ENCODE measurements around the gene IP6K3.

The IP6K3 gene, protein sequence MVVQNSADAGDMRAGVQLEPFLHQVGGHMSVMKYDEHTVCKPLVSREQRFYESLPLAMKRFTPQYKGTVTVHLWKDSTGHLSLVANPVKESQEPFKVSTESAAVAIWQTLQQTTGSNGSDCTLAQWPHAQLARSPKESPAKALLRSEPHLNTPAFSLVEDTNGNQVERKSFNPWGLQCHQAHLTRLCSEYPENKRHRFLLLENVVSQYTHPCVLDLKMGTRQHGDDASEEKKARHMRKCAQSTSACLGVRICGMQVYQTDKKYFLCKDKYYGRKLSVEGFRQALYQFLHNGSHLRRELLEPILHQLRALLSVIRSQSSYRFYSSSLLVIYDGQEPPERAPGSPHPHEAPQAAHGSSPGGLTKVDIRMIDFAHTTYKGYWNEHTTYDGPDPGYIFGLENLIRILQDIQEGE

GRCh38 chr6:33746651-33747100, at the start of gene IP6K3:
IP6K3 (minus strand) TSS chr6:33746905; CDS start chr6:33735476, 11,429 bp downstream.
- DNase-seq (ENCODE audit: low spot score) = peak; percentile 94

DNA sequence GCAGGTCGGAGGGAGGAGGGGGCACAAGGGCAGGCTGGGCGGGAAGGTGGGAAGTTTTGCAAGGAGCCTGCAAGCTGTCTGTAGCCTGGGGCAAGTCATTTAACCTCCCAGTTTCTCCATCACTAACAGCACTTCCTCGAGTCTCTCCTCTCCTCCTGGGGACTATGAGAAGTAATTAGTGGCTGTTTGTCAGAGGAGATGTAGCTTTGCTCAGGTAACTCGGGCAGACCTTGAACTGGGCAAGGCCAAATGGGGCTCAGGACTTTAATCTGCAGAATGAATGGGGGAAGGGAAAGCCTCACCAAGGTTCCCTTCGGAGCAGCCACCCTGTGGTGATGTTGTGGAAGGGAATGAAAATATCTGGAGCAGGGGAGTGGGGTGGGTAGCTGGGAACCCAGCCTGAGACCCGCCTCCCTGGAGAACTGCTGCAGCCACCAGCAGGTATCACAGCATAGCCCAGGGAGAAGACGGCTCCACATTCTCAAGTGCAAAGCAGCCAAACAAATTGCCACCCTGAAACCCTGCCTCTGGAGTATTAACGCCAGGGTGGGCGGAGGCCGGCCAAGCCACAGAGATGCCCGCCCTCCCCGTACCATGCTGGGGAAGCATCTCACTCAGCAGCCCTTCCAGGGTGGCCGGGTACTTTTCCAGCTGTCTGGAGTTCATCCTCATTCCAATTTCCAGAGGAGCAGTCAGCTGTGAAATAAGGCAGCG, 48.4 kb upstream of the IP6K3 start:
- DNase-seq (ENCODE audit: low spot score) = no peak

DNA sequence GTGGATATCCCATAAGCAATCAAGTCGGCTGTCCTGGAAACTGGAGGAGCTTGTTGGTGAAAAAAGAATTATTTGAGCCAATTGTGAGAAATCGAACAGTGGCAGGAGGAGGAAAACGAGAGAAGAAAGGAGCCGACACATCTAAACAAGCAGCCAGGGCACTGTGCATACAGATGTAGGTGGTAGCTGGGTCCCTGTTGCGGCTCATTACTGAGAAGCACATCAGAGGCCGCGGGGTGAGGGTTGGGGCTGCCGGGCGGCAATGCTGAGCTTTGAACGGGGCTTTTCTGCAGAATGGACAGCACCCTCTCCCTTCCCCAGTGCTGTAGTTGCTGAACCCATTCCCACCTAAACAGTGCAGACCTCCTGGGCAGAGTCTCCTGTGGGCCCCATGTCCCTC, 46.3 kb upstream of the IP6K3 start:
- DNase-seq (ENCODE audit: low spot score) = no peak

GRCh38 chr6:33791620-33792019, 44.9 kb upstream of the IP6K3 start:
- DNase-seq (ENCODE audit: low spot score) = no peak

GRCh38 chr6:33790910-33791309, 44.2 kb upstream of the IP6K3 start:
- no peak for DNase-seq (ENCODE audit: low spot score)

DNA sequence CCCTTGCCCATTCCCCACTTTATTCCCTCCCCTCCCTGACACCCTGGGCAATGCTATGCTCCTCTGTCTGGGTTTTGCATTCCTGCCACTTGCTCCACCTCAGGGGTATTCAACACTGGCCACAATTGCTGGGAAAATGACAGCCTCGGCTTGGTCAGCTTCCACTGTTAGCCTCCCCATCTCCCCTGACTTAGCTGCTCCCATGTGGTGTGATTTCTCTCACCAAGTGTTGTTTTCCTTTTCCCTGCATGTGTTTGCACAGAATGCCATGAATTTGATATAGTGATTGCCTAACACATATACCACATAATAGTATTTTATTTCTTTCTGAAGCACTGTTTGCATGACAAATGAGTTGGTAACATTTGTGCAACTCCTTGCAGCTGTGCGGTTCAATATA, 43.7 kb upstream of the IP6K3 start:
- no peak for DNase-seq (ENCODE audit: low spot score)

GRCh38 chr6:33789550-33789895, 42.8 kb upstream of the IP6K3 start:
- DNase-seq (ENCODE audit: low spot score) = no peak

DNA sequence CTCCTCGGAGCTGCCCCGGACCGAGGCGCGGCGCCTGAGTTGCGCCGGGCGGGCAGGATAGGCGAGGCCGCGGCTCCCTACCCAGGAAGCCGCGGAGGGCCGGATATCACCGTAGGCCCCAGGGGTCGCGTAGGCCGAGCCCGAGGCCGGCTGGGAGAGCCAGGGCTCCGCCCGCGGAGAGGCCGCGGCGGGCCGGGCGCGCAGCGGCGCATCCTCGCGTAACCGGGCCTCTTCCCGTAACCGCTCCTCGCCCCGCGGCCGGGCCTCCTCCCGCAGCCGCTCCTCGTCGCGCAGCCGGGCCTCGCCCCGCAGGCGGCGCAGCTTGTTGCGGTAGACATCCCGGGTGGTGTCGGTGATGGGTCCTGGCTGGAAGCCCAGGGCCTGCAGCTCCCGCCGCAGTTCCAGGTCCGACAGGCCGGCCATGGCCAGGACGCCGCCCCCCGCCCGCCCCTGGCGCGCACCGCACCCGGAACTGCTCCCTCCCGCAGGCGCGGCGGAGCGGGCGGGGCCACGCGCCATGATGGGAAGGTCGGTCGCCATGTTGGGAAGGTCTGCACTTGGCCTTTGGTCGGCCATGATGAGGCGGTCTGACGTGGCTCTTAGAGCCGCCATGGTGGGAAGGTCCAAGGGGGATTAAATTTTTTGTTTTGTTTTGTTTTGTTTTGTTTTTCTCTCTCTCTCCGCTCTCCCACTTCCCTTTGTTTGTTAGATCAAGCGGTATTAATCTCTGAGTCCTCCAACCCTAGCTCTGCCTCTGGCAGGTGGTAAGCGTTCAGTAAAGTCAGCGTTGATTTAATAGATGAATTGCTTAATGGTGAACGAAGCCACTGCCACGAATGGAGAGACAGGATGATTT, 42.2 kb upstream of the IP6K3 start, which contains the start of gene LEMD2:
Gene LEMD2, minus strand, starts transcription at position 437 of the 856 bp plus-strand sequence. Its CDS starts 14 bp downstream, at position 423.
- DNase-seq (ENCODE audit: low spot score) = peak; percentile 87

- DNase-seq (ENCODE audit: low spot score) = peak; percentile 79
Observed at GRCh38 chr6:33787954-33788693, 41.4 kb upstream of the IP6K3 start.

DNA sequence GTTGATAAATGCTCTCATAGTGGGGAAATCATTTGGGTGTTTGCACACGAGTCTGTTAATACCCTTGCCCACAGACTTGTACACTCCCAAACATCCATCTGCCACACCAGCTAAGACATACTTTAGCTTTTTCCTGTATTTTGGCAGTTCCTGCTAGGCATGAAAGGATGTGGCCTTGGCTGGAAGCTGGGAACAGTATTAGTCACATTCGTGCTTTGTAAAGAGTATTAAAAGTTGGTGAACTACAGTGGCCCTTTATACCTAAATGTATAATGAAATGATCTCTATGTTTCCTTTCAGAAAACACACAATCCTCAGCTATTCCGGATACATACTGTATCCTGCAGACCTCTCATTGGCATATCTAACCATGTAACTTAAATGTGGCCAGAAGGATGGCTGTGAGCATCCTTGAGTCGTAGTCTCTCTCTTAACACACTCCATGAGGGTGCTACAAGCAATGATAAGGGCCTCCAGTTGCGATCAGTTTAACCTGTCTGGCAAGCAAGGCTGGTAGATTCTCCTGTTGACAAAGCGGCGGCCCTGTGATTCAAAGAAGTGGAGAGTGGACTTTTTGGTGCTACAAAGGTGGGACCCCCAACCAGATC, 40.7 kb upstream of the IP6K3 start:
- DNase-seq (ENCODE audit: low spot score) = no peak

DNA sequence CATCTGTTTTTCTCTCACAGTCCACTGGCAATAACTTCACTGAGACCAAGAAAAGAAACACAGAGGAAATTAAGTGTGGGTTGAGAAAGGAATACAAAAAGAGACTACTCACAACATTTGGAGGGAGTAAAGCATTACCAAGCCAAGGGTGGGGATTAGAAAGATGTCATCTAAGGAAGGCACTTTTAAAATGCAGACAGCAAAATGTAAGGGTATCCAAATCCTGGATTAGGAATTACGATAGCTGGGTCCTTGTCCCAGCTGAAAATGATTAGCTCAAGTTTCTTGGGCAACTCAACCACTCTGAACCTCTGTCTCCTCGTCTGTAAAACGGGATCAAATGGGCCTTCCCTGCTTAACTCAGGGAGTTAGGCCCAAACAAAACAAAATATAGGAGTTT, 40.0 kb upstream of the IP6K3 start:
- no peak for DNase-seq (ENCODE audit: low spot score)

GRCh38 chr6:33785778-33786177, 39.1 kb upstream of the IP6K3 start:
- no peak for DNase-seq (ENCODE audit: low spot score)

DNA sequence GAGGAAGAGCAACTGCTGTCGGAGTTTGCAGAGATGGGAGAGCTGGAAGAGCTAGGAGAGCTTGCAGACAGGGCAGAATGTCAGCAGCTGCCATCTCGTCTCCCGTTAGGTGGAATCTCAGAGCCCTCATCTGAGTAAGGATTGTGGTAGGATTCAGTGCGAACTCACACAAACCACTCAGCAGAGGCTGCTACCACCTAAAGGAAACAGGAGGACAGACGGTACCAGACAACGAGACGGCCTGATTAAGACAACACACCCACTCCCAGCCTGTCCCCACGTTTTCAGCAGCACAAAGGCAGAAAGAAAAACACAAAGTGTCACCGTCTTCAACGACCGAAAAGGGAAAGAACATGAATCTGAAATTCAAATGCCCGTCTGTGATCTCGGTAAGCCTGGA, 38.1 kb upstream of the IP6K3 start:
- no peak for DNase-seq (ENCODE audit: low spot score)

DNA sequence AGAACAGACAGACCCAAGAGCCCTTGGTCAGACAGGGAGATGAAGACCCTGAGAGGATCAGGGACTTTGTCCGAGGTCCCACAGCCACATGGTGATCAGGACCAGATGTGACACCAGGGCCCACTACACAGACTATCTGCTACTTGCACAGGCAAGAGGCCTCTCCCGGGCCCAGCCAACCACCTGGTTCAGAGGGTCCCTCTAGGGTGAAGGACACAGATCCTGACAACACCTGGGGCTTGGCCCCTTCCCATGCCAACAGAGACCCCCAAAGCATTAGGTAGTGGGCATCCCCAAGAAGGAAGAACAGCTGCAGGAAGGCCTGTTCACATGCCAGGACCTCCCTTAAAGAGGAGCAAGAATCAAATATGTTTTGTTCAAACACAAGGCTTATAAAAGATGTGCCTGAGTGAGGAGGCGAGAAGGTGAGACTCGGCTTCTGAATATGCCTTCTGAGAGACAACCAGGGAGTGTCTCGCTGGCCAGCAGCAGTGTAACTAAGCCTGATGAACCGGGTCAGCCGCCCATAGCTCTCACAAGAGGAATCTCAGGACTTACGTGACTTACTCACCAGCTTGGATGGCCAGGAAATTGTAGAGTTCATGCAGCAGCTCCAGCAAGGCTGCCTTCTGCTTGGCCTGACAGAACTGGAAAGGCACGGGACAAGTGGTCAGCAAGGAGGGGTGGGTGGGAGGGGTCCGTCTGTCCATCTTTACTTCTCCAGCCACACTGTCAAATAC, 37.2 kb upstream of the IP6K3 start:
- no peak for DNase-seq (ENCODE audit: low spot score)

DNA sequence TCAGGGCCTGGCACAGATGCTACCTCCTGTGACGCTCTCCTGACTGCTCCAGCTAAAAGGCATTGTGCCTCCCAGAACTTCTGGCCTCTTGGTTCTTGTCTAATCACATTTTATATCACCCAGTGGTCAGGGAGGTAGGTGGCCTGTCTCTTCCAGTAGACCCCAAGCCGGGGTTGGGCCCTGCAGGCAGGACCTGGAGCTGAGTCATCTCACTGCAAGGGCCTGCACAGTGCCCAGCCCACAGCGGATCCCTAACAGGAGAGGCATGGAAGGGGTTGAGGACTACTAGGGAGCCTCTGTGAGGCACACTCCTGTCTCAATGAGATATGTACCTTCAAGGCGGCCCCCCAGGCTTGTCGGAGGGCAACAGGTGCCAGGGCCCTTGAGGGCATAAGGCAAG, 35.9 kb upstream of the IP6K3 start:
- no peak for DNase-seq (ENCODE audit: low spot score)

GRCh38 chr6:33781131-33781975, 34.6 kb upstream of the IP6K3 start:
- no peak for DNase-seq (ENCODE audit: low spot score)

DNA sequence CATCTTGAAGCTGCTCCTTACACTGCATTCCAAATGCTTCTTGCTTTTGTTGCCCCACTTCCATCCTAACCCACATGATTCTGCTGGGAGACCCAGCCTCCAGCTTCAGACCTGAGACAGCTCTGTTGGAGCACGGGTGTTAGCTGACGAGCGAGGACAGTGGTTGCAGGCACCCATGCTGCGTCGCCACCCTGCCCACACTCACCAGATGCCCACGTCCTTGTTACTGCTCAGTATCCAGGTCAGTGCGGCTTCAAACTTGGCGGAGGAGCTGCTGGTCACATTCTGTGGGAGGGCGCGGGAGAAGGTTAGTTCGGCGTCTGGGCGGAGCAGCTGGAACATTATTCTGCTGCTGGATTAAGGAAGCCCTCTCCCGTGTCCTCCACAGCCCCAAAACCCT, 33.2 kb upstream of the IP6K3 start:
- no peak for DNase-seq (ENCODE audit: low spot score)

DNA sequence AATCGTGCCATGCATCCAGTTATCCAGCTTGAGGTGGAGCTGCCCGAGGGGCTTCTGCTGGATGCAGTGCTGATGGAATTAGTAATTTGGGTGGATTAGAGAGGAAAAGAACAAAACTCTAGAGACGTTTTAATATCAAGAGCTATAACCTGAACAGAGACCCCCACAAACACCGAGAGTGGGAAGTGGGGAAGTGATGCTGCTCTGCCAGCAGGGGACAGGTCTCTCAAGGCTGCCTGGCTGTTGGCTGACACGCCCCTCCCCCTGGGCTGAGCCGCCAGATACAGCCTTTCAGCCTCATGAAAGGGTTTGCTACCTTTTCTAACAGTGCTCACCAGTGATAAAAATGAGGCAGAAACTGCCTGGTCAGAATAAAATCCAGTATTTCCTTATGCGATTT, 32.6 kb upstream of the IP6K3 start:
- DNase-seq (ENCODE audit: low spot score) = no peak

DNA sequence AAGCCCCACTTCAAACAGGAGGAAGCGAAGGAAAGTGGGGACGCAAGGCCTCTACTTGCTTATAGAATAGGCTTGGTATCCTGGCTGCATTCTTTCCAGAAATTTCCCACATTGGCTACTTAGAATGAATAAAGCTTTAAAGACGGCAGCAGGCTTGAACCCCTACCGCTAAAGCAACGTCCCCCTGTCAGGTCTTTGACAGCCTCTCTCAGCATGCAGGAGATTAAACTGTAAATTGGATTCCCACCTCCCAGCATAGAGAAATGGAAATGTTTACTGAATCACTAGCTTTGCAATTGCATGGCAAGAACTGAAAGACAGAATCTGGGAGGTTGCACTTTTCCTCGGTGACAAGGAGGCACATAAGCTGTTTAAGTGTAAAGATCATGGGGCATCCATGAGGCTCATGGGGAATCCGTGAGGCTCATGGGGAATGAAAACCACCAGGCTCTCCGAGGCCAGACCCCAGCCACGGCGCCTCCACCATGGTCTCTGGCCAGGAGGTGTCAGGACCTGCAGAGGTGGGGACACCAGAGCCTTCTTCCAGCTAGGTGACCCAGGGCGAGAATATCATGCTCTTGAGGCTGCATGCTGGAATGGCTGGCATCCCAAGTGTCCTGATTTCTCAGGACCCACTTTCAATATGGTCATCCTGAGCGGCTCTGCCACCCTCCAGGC, 31.9 kb upstream of the IP6K3 start:
- DNase-seq (ENCODE audit: low spot score) = no peak

All from pons (tissue), 1 donor.